RWPE2 (cell line): ENCODE measurements around the gene HILPDA.

Experiments used
- ATAC-seq: fragments of 200-7000 bp; cut with Tn5 transposase; 3 replicates; pipeline ENCODE4 v1.9.1; 2021; ENCODE audit warnings: low read depth
- DNase-seq: peaks from one replicate; pipeline ENCODE4 v3.0.0-alpha.2; 2020; ENCODE audit warnings: low spot score
- H3K27ac ChIP-seq: fragments of 450-650 bp; 2 replicates; pipeline ENCODE4 v1.5.1; 2017; ENCODE audit warnings: mild to moderate bottlenecking; ENCODE audit not compliant: poor library complexity, severe bottlenecking
- H3K27me3 ChIP-seq: fragments of 250-450 bp; sonication (Bioruptor Pico); 2 replicates; pipeline ENCODE4 v1.5.1; 2021; ENCODE audit warnings: mild to moderate bottlenecking, moderate library complexity; ENCODE audit not compliant: insufficient read depth, poor library complexity, severe bottlenecking
- H3K36me3 ChIP-seq: fragments of 250-450 bp; sonication (Bioruptor Pico); 2 replicates; pipeline ENCODE4 v1.5.1; 2020; ENCODE audit warnings: low read depth, mild to moderate bottlenecking, moderate library complexity
- H3K4me1 ChIP-seq: fragments of 250-450 bp; sonication (Bioruptor Pico); 2 replicates; pipeline ENCODE4 v1.5.1; 2021; ENCODE audit warnings: mild to moderate bottlenecking, moderate library complexity; ENCODE audit not compliant: insufficient read depth, poor library complexity, severe bottlenecking
- H3K4me3 ChIP-seq: fragments of 250-450 bp; sonication (Bioruptor Pico); 2 replicates; pipeline ENCODE4 v1.5.1; 2021; ENCODE audit warnings: mild to moderate bottlenecking, moderate library complexity; ENCODE audit not compliant: severe bottlenecking
- H3K9me3 ChIP-seq: fragments of 250-450 bp; sonication (Bioruptor Pico); 2 replicates; pipeline ENCODE4 v1.5.1; 2021; ENCODE audit warnings: mild to moderate bottlenecking, moderate library complexity; ENCODE audit not compliant: severe bottlenecking
- TF ChIP-seq, protein P1 (sequence below): fragments of 450-650 bp; IDR thresholded peaks from one replicate; pipeline ENCODE4 v1.5.1; 2017; ENCODE audit warnings: mild to moderate bottlenecking, moderate library complexity; ENCODE audit not compliant: poor library complexity, severe bottlenecking

Gene HILPDA

DNA sequence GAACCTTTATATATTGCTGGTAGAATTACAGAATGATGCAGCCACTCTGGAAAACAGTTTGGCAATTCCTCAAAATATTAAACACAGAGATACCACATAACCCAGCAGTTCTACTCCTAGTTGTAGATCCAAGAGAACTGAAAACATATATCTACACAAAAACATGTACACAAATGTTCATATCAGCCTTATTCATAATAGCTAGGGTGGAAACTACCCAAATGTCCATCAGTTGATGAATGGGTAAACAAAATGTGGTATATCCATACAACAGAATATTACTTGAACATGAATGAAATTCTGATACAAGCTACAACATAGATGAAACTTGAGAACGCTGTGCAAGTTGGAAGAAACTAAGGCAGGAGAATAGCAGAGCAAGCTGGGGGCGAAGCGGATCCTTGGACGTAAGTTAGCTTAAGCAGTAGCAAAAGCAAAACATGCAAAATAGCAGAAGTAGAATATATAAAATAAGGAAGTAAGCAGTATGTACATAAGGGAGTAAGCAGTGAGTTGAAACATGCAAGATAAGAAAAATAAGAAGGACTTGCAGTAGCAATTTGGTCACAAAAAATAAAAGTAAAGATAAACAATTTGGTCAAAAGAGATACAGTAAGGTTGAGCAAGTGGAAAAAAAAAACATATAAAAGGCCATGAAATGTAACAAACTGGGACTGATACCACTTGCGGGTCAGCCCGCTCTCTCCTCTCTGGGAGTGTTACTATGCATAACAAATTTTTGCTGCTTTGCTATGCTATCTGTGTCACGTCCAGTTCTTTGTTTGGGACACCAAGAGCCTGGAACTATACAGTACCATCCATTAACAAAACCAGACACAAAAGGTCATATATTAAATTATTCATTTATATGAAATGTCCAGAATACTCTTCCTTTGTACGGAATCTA lies 18.0 kb upstream of the HILPDA start:
- H3K27me3 ChIP-seq: no peaks in the 10 kb centered on the region
- no peak for DNase-seq
- H3K27ac ChIP-seq: no peak overlapping the region
- H3K4me3 ChIP-seq: no peak overlapping the region
- no peaks in the 10 kb centered on the region for H3K36me3 ChIP-seq
- TF ChIP-seq, protein P1, sequence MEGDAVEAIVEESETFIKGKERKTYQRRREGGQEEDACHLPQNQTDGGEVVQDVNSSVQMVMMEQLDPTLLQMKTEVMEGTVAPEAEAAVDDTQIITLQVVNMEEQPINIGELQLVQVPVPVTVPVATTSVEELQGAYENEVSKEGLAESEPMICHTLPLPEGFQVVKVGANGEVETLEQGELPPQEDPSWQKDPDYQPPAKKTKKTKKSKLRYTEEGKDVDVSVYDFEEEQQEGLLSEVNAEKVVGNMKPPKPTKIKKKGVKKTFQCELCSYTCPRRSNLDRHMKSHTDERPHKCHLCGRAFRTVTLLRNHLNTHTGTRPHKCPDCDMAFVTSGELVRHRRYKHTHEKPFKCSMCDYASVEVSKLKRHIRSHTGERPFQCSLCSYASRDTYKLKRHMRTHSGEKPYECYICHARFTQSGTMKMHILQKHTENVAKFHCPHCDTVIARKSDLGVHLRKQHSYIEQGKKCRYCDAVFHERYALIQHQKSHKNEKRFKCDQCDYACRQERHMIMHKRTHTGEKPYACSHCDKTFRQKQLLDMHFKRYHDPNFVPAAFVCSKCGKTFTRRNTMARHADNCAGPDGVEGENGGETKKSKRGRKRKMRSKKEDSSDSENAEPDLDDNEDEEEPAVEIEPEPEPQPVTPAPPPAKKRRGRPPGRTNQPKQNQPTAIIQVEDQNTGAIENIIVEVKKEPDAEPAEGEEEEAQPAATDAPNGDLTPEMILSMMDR: no peak
- no peaks in the 10 kb centered on the region for H3K9me3 ChIP-seq
- no peak for ATAC-seq
- H3K4me1 ChIP-seq: no peaks in the 10 kb centered on the region

DNA sequence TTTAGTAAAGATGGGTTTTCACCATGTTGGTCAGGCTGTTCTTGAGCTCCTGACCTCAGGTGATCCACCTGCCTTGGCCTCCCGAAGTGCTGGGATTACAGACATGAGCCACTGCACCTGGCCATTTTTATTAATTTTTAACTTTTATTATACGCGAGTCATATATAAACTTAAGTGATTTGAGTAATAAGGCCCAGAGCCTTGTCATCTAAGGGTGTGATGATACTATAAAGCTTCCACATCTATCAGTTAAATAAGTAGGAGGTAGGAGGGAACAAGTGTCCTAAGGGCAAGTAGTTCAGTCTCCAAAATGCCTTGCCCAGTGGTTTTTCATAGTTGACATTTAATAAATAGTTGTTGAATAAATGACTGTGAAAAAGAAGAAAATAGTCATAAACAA lies 13.3 kb upstream of the HILPDA start:
- TF ChIP-seq, protein P1: no peak
- DNase-seq: no peak
- no peak overlapping the region for H3K4me3 ChIP-seq
- no peaks in the 10 kb centered on the region for H3K36me3 ChIP-seq
- H3K9me3 ChIP-seq: no peaks in the 10 kb centered on the region
- H3K27me3 ChIP-seq: no peaks in the 10 kb centered on the region
- ATAC-seq: no peak
- H3K4me1 ChIP-seq: no peaks in the 10 kb centered on the region
- no peak overlapping the region for H3K27ac ChIP-seq

DNA sequence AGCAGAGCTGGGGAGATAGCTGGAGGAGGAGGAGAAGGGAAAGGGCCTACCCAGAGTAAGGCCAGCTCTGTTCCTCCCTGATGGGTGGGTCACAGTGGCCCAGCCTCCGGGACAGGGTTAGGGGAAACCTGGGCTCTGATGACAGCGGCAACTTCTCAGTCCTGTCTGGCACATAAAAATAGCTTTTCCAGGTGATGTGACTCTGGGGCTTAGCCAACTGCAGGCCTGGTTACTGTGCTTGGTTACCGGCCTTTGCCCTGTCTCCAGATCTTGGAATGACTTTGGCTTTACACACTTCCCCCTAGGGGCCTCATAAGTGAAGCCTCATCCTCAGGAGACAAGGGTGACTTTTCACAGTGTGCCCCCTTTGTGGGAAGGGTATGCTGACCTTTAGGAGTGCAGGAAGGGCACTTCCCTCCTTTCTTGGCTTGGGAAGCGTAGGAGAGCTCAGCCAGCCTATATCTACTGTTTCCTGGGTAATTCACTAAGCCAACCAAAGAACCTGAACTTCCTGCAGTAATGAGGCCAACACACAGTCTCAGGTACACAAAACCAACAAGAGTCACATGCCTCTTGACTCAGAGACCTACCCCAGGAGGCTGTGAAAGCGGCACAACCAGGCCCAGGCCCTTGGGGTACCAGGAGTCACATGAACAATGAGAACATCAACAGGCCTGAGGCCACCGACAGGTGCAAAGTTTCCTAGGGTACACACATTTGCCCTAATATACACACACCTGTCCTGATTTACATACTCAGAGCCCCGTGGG lies 11.7 kb upstream of the HILPDA start:
- Histone ChIP-seq H3K4me1 (no peaks in the 10 kb centered on the region), H3K27me3 (no peaks in the 10 kb centered on the region), H3K4me3 (no peak overlapping the region), H3K9me3 (no peaks in the 10 kb centered on the region), H3K36me3 (no peaks in the 10 kb centered on the region), H3K27ac (no peak overlapping the region)
- TF ChIP-seq, protein P1: no peak
- ATAC-seq (no peak; the same call in 2 of the 3 replicates), DNase-seq (no peak)

DNA sequence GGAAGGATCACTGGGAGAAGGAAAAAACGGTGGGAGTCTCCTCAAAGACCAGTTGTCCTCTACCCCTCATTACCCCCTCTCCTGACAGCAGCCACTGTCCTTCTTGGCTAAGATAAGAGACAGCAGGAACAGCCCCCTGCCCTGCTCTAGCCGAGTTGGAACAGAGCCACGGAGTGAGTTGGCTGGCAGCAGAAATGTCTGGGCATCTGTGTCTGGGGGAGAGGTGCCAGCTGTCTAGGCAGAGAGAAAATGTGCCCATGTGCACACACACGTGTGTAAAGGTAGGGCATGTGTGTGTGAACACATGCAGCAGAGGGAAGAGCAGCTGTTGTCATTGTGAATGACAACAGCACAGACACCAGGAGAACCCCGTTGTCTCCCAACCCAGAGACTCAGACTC lies 9.4 kb upstream of the HILPDA start:
- no peaks in the 10 kb centered on the region for H3K27me3 ChIP-seq
- ATAC-seq (no peak), DNase-seq (no peak)
- H3K9me3 ChIP-seq: no peaks in the 10 kb centered on the region
- H3K4me1 ChIP-seq: no peaks in the 10 kb centered on the region
- TF ChIP-seq, protein P1: no peak
- no peak overlapping the region for H3K4me3 ChIP-seq
- no peak overlapping the region for H3K27ac ChIP-seq
- H3K36me3 ChIP-seq: no peaks in the 10 kb centered on the region
